Lower leg skin (tissue), 4 donors: ENCODE measurements around the gene SHISA7. TPM values are rescaled to one million over a fixed set of nuclear protein-coding genes. Genes with fewer than 3 reads are reported as not detected.
"Not testable (repeated sequence)": the region's sequence is repeated elsewhere in the genome, so short reads cannot be mapped to it uniquely, and the experiment has no call there.

Experiments
- DNase-seq, 2 donors: peaks; one replicate each; pipeline ENCODE4 v3.0.0-alpha.2; 2019; ENCODE audit warnings: low spot score in 2 of 2
- H3K4me3 ChIP-seq: fragments of 200-600 bp; sonication (generic); 2 replicates; pipeline ENCODE4 v1.5.1; 2017; ENCODE audit warnings: mild to moderate bottlenecking, low read depth; ENCODE audit not compliant: poor library complexity, severe bottlenecking
- POLR2A ChIP-seq, 2 donors: fragments of 450-650 bp; IDR thresholded peaks; one replicate each; pipeline ENCODE4 v1.6.1; 2016 to 2017; ENCODE audit warnings: antibody characterized with exemption in 2 of 2, mild to moderate bottlenecking in 1 of 2, moderate library complexity in 1 of 2
- WGBS, 2 donors: methylation state at CpG; one replicate each; pipeline ENCODE4 v1.1.5; 2018; 5-methylcytosine and 5-hydroxymethylcytosine counted together
- intact Hi-C: fragments of 100-400 bp; cut with DNase I; formaldehyde crosslinking; loops from one replicate; pipeline ENCODE4 v1.15.0; 2023; ENCODE audit warnings: low total_unique reads
- total RNA-seq, 4 donors: library from RNA; depleted of rRNA; stranded (reverse); fragments of >200 nt; gene quantifications; one replicate each; pipeline ENCODE4 v1.1.0, GENCODE V29; 2016
- TF ChIP-seq, protein P1 (sequence below), 3 donors: fragments of 450-650 bp; IDR thresholded peaks; one replicate each; pipeline ENCODE4 v1.5.1; 2016; ENCODE audit warnings: antibody characterized with exemption in 3 of 3, mild to moderate bottlenecking in 3 of 3, moderate library complexity in 2 of 3

Gene SHISA7
- total RNA-seq, 4 donors from 2014 or later: 0.10 TPM; not detected in 3

DNA sequence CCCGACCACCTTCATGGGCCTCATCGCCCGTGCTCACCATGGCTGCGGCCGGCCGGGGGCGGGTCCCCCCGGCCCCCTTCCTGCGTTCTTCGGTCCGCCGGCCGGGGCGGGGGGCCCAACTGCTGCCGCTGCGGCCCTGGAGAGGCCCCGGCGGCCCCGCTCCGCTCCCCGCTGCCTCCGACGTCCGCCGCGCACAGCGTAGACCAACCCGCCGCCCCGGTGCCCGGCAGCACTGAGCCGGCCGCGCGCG is 35.6 kb downstream of the SHISA7 start, which contains the start of gene UBE2S:
TSS of gene UBE2S (minus strand) at position 239 of the 250 bp plus-strand sequence. CDS start at position 40, 199 bp downstream.
- intact Hi-C loops: loop anchor here (5.0 kb wide), 1 partner anchor 235 kb away; the partner anchor contains the start of genes ZNF580 and ZNF581
- DNase-seq: not testable (repeated sequence)
- peak in 1 of 2 donors; percentile 84 for TF ChIP-seq POLR2A (IDR thresholded peaks at IDR 0.05)
- WGBS, 2 donors: 0% methylated on average over 3 to 17 of the region's 36 CpGs
- peak within 1 kb of the TSS; percentile 74 for H3K4me3 ChIP-seq

DNA sequence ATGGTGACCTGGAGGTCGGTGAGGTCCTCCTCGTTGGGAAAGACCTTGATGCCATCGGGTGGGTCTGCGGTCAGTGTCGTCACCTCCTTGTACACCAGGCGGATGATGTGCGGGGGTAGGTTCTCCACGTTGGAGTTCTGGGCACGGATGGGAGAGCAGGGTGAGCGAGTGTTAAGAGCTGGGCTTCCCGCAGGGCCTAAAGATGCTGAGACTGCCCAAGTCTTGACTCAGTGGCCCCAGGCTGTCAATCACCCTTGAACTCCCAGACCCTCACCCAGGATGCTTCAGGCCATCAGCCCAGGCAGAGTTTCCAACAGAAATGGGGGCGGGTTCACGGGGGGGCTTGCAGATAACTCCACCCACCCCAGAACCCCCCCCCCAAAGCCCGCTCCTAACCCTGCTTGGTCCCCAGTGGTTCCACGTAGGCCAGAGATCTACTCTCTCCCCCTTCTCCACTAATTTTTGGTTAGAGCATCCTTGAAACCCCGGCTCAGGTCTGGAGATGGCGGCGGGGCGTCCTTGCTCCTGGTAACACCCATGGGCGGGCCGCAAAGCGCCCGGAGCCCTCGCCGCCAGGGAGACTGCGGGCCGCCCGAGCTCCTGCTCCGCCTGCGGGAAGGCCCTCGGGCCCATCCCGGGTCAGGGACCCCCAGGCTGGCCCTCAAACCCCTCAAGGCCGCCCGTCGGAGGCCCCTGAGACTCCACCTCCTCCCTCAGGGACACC is 36.1 kb downstream of the SHISA7 start:
- intact Hi-C loops: loop anchor here (5.0 kb wide), 1 partner anchor 235 kb away; the partner anchor contains the start of genes ZNF580 and ZNF581
- H3K4me3 ChIP-seq: peak overlapping the region; percentile 74
- TF ChIP-seq, protein P1, sequence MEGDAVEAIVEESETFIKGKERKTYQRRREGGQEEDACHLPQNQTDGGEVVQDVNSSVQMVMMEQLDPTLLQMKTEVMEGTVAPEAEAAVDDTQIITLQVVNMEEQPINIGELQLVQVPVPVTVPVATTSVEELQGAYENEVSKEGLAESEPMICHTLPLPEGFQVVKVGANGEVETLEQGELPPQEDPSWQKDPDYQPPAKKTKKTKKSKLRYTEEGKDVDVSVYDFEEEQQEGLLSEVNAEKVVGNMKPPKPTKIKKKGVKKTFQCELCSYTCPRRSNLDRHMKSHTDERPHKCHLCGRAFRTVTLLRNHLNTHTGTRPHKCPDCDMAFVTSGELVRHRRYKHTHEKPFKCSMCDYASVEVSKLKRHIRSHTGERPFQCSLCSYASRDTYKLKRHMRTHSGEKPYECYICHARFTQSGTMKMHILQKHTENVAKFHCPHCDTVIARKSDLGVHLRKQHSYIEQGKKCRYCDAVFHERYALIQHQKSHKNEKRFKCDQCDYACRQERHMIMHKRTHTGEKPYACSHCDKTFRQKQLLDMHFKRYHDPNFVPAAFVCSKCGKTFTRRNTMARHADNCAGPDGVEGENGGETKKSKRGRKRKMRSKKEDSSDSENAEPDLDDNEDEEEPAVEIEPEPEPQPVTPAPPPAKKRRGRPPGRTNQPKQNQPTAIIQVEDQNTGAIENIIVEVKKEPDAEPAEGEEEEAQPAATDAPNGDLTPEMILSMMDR (IDR thresholded peaks at IDR 0.05): no peak
- TF ChIP-seq POLR2A (IDR thresholded peaks at IDR 0.05): no peak
- peak in 1 of 2 donors; percentile 88 for DNase-seq
- WGBS, 2 donors: 17 to 27% methylated on average over 26 to 32 of the region's 35 CpGs

- intact Hi-C loops: loop anchor here (5.0 kb wide), 1 partner anchor 236 kb away; the partner anchor contains the start of genes ZNF580 and ZNF581
- H3K4me3 ChIP-seq: no peak overlapping the region
- TF ChIP-seq, protein P1 (IDR thresholded peaks at IDR 0.05): no peak
- TF ChIP-seq POLR2A (IDR thresholded peaks at IDR 0.05): no peak
- WGBS, 2 donors: 80 to 83% methylated on average over 14 of the region's 14 CpGs
- DNase-seq: no peak
These were observed 36.8 kb downstream of the SHISA7 start for GRCh38 chr19:55406091-55406825.

DNA sequence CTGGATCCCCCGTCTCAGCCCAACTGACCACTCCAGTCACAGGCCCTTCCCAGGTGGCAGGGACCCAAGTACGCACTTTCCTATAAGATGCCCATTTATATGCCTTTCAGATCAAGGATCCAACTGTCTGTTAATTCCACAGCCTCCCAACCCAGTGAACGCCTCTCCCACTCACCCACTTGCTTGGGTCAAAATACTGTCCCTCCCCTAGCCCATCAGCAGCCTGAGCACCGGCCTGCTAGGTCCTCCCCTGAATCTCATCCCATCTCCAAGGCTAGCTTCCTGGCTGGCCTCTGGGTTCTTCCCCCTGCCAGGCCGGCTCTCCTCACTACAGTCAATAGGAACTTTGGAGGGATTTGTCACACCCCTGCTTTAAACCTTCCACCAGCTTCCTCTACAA is 37.5 kb downstream of the SHISA7 start:
- 82 to 86% methylated on average over 5 of the region's 5 CpGs for WGBS, 2 donors
- intact Hi-C loops: loop anchor here (5.0 kb wide), 1 partner anchor 237 kb away; the partner anchor contains the start of genes ZNF580 and ZNF581
- no peak for TF ChIP-seq POLR2A (IDR thresholded peaks at IDR 0.05)
- TF ChIP-seq, protein P1 (IDR thresholded peaks at IDR 0.05): no peak

DNA sequence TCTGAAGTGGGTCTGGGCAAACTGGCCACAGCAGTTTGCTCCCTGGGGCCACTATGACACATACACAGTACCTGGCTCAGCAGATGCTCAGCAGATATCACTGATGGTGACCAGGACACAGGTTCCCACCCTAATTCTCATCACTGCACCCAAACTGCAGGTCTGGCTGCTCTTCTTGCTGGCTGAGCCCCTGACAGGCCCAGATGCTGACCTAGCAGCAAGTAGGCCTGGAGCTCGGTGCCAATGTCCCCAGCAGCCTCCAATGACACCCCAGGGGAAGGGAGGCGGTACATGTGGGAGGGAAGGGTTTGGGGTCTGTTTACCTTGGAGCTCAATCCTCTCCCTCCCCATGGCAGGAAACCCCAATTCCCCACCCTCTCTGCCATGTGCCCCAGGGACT is 40.6 kb downstream of the SHISA7 start:
- intact Hi-C loops: no loop called here
- TF ChIP-seq, protein P1 (IDR thresholded peaks at IDR 0.05): no peak
- TF ChIP-seq POLR2A (IDR thresholded peaks at IDR 0.05): no peak
- DNase-seq: no peak
- H3K4me3 ChIP-seq: no peak overlapping the region
- 63 to 77% methylated on average over 2 of the region's 2 CpGs for WGBS, 2 donors

More for the DNA sequence above, 37.5 kb downstream of the SHISA7 start:
- H3K4me3 ChIP-seq: no peak overlapping the region
- DNase-seq: no peak

GRCh38 chr19:55401390-55401789 is 41.7 kb downstream of the SHISA7 start:
- H3K4me3 ChIP-seq, intact Hi-C loops, DNase-seq: not testable (repeated sequence)
- WGBS, 2 donors: 94% methylated on average over 9 to 26 of the region's 28 CpGs
